ENCODE measurements around the gene DCAF11. TPM values are rescaled to one million over a fixed set of nuclear protein-coding genes. Genes with fewer than 3 reads are reported as not detected.

The DCAF11 gene
- total and polyA plus RNA-seq, 2 donors (not counting 1 experiment from before 2014, with no cell fraction given), result 64.5 to 96.3 TPM

- no peaks in the 10 kb centered on the region for H3K27me3 ChIP-seq (replicated peaks in 1 of 4; ENCODE audit: control extremely low read depth in 1 of 4, control insufficient read depth in 3 of 4, insufficient read depth in 4 of 4, low read length in 3 of 4)
- peaks cover 29 to 39% of the 10 kb centered on the region in 2 donors for H3K4me1 ChIP-seq (ENCODE audit: control insufficient read depth in 2 of 2, insufficient read depth in 2 of 2, low read length in 2 of 2)
- Mint-ChIP-seq H3K4me3 (peak within 1 kb of the TSS; percentile 100), H3K9me3 (ENCODE audit: insufficient read depth) (no peaks in the 10 kb centered on the region), H3K27me3 (no peaks in the 10 kb centered on the region), H3K27ac (peak within 1 kb of the TSS; percentile 99), H3K4me1 (peaks cover 42% of the 10 kb centered on the region)
- peak within 1 kb of the TSS; percentile 69 to 100 (median 91) for H3K4me3 ChIP-seq (ENCODE audit: control extremely low read depth in 1 of 5, extremely low read depth in 1 of 5, insufficient read depth in 1 of 5, low read depth in 2 of 5, low read length in 4 of 5)
- peak; percentile 81 for TF ChIP-seq CTCF (IDR thresholded peaks at IDR 0.05)
- TF ChIP-seq EZH2 (IDR thresholded peaks at IDR 0.05; ENCODE audit: borderline replicate concordance, insufficient read depth, low read depth, low read length, poor library complexity, severe bottlenecking), result no peak
- H2AFZ ChIP-seq (ENCODE audit: insufficient read depth, low read depth, low read length, poor library complexity, severe bottlenecking), result peak within 1 kb of the TSS; percentile 60
- no peaks in the 10 kb centered on the region for H3K9me3 ChIP-seq (ENCODE audit: control extremely low read depth in 1 of 3, control insufficient read depth in 2 of 3, insufficient read depth in 1 of 3, low read length in 2 of 3)
- WGBS (ENCODE audit: insufficient coverage), result 0% methylated on average over 9 of the region's 12 CpGs
- H3K9ac ChIP-seq (ENCODE audit: low read length), result peak within 1 kb of the TSS; percentile 76
- H3K79me2 ChIP-seq (ENCODE audit: control insufficient read depth, insufficient read depth, low read length), result peaks cover 41% of the 10 kb centered on the region
- peak; percentile 94 for ATAC-seq (ENCODE audit: low read depth)
- intact Hi-C loops (cut with micrococcal nuclease), result loop anchor here (1.0 to 5.0 kb wide), 14 partner anchors 10 to 138 kb away; partner anchors contain the start of genes DCAF11, DHRS1, EMC9 and GMPR2
- H3K36me3 ChIP-seq (replicated peaks in 1 of 2; ENCODE audit: control extremely low read depth in 1 of 2, control insufficient read depth in 1 of 2, extremely low read depth in 1 of 2, insufficient read depth in 2 of 2, low read length in 1 of 2), result peaks cover 3 to 68% of the 10 kb centered on the region in 2 experiments
- CTCF ChIA-PET, result interaction anchor here (0.6 to 3.8 kb wide), 36 partner anchors 9 to 529 kb away, joined by 3 to 63 read pairs (median 8); partner anchors contain the start of genes CHMP4A, CIDEB, DCAF11 and EMC9
- peak; percentile 97 for DNase-seq
- peaks cover 44% of the 10 kb centered on the region for H4K20me1 ChIP-seq (ENCODE audit: control insufficient read depth, insufficient read depth, low read length, poor library complexity, severe bottlenecking)
- H3K27ac ChIP-seq (ENCODE audit: low read length in 2 of 2), result peak within 1 kb of the TSS; percentile 85 to 88
- peak within 1 kb of the TSS; percentile 77 for H3K4me2 ChIP-seq (replicated peaks; ENCODE audit: low read depth, low read length, poor library complexity, severe bottlenecking)
- POLR2A ChIA-PET, result interaction anchor here (0.5 to 3.8 kb wide), 22 partner anchors 8 to 1233 kb away, joined by 3 to 35 read pairs (median 6); partner anchors contain the start of genes CHMP4A, DCAF11, DHRS1 and EMC9
Observed at GRCh38 chr14:24160850-24161804, 46.5 kb downstream of the DCAF11 start, which contains the start of gene IRF9. IRF9 (plus strand) TSS chr14:24161265; CDS start chr14:24162145, 880 bp downstream.
